Measurements from ENCODE around the gene TESK1. TPM values are rescaled to one million over a fixed set of nuclear protein-coding genes. Genes with fewer than 3 reads are reported as not detected.
"Not testable (repeated sequence)": the region's sequence is repeated elsewhere in the genome, so short reads cannot be mapped to it uniquely, and the experiment has no call there.

The TESK1 gene
- total RNA-seq, 1 donor from 2014 or later, result 30.9 TPM

DNA sequence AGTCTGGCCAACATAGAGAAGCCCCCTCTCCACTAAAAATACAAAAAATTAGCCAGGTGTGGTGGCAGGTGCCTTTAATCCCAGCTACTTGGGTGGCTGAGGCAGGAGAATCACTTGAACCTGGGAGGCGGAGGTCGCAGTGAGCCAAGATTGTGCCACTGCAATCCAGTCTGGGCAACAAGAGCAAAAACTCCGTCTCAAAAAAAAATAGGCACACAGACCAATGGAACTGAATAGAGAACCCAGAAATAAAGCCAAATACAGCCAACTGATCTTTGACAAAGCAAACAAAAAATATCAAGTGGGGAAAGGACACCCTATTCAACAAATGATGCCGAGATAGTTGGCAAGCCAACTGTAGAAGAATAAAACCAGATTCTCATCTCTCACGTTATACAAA lies 16.6 kb upstream of the TESK1 start:
- H3K79me2 ChIP-seq (ENCODE audit: insufficient read depth, low read length); H2AFZ ChIP-seq (ENCODE audit: low read depth, low read length); H3K36me3 Mint-ChIP-seq (ENCODE audit: low read depth, unreplicated experiment); DNase-seq (ENCODE audit: low read depth); H3K27ac ChIP-seq (ENCODE audit: low read depth, low read length); H3K27me3 Mint-ChIP-seq (ENCODE audit: low read depth, unreplicated experiment); H3K4me3 ChIP-seq (ENCODE audit: insufficient read depth, low read depth, low read length); H4K20me1 ChIP-seq (ENCODE audit: insufficient read depth, low read length); H3K9me3 ChIP-seq (ENCODE audit: insufficient read depth, low read depth, low read length); H3K9ac ChIP-seq (ENCODE audit: low read length); H3K36me3 ChIP-seq (ENCODE audit: insufficient read depth, low read length); H3K4me1 Mint-ChIP-seq (ENCODE audit: low read depth, unreplicated experiment); H3K4me1 ChIP-seq (ENCODE audit: insufficient read depth, low read length); H3K27ac Mint-ChIP-seq (ENCODE audit: unreplicated experiment); H3K4me2 ChIP-seq (ENCODE audit: low read length); H3K4me3 Mint-ChIP-seq (ENCODE audit: unreplicated experiment); H3K27me3 ChIP-seq (ENCODE audit: insufficient read depth, low read length); FAIRE-seq: not testable (repeated sequence)
- H3K9me3 Mint-ChIP-seq (ENCODE audit: unreplicated experiment), result peaks cover 33% of the 10 kb centered on the region

DNA sequence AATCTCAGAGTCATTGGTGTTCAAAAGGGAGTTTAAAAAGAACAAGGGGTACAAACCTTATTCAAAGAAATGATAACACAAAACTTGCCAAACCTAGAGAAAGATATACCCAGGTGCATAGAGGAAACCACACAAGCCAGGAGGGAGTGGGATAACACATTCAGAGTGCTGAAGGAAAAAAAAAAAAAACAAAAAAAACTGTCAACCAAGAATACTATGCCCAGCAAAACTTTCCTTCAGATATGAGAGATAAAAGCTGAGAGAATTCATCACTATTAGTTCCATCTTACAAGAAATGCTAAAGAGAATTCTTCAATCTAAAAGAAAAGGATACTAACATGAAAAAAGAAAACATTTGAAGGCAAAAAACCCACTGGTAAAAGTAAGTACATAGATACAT lies 11.5 kb upstream of the TESK1 start:
- Histone ChIP-seq H3K9me3 (ENCODE audit: insufficient read depth, low read depth, low read length) (peaks cover 5% of the 10 kb centered on the region), H3K4me1 (ENCODE audit: insufficient read depth, low read length) (no peaks in the 10 kb centered on the region), H3K36me3 (ENCODE audit: insufficient read depth, low read length) (no peaks in the 10 kb centered on the region), H3K79me2 (ENCODE audit: insufficient read depth, low read length) (no peaks in the 10 kb centered on the region), H3K4me3 (ENCODE audit: insufficient read depth, low read depth, low read length) (no peak overlapping the region), H4K20me1 (ENCODE audit: insufficient read depth, low read length) (no peaks in the 10 kb centered on the region), H3K4me2 (ENCODE audit: low read length) (no peak overlapping the region), H2AFZ (ENCODE audit: low read depth, low read length) (no peak overlapping the region), H3K27me3 (ENCODE audit: insufficient read depth, low read length) (no peaks in the 10 kb centered on the region), H3K27ac (ENCODE audit: low read depth, low read length) (no peak overlapping the region), H3K9ac (ENCODE audit: low read length) (no peak overlapping the region)
- DNase-seq (ENCODE audit: low read depth), result no peak
- FAIRE-seq, result no peak
- H3K4me1 Mint-ChIP-seq (ENCODE audit: low read depth, unreplicated experiment), result no peaks in the 10 kb centered on the region
- H3K9me3 Mint-ChIP-seq (ENCODE audit: unreplicated experiment), result peaks cover 30% of the 10 kb centered on the region
- H3K27ac Mint-ChIP-seq (ENCODE audit: unreplicated experiment), result no peak overlapping the region
- TF ChIP-seq EZH2 (IDR thresholded peaks at IDR 0.05; ENCODE audit: insufficient read depth, low read length), result no peak
- TF ChIP-seq, protein P1, sequence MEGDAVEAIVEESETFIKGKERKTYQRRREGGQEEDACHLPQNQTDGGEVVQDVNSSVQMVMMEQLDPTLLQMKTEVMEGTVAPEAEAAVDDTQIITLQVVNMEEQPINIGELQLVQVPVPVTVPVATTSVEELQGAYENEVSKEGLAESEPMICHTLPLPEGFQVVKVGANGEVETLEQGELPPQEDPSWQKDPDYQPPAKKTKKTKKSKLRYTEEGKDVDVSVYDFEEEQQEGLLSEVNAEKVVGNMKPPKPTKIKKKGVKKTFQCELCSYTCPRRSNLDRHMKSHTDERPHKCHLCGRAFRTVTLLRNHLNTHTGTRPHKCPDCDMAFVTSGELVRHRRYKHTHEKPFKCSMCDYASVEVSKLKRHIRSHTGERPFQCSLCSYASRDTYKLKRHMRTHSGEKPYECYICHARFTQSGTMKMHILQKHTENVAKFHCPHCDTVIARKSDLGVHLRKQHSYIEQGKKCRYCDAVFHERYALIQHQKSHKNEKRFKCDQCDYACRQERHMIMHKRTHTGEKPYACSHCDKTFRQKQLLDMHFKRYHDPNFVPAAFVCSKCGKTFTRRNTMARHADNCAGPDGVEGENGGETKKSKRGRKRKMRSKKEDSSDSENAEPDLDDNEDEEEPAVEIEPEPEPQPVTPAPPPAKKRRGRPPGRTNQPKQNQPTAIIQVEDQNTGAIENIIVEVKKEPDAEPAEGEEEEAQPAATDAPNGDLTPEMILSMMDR (IDR thresholded peaks at IDR 0.05; ENCODE audit: insufficient read depth, low read depth, low read length), result no peak
- H3K36me3 Mint-ChIP-seq (ENCODE audit: low read depth, unreplicated experiment), result peaks cover 10% of the 10 kb centered on the region
- H3K27me3 Mint-ChIP-seq (ENCODE audit: low read depth, unreplicated experiment), result no peaks in the 10 kb centered on the region
- no peak overlapping the region for H3K4me3 Mint-ChIP-seq (ENCODE audit: unreplicated experiment)

DNA sequence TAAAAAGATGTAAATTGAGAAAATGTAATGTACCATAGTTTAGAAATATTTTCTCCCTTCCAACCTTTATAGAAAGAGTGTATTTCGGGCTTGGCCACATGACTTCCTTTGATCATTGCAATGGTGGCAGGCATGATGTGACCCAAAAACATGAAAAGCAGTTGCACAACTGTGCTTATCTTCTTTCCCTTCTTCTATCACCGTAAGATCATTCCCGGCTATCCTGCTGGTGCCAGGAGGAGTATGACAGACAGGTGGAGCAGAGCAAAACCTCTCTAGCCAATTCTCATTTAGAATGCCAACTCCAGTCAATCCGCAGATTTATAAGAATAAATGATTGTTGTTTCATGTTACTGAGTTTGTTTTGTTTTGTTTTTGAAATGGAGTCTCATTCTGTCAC lies 10.6 kb upstream of the TESK1 start:
- TF ChIP-seq, protein P1 (IDR thresholded peaks at IDR 0.05; ENCODE audit: insufficient read depth, low read depth, low read length), result no peak
- TF ChIP-seq EZH2 (IDR thresholded peaks at IDR 0.05; ENCODE audit: insufficient read depth, low read length), result no peak
- no peaks in the 10 kb centered on the region for H3K27me3 ChIP-seq (ENCODE audit: insufficient read depth, low read length)
- no peak for DNase-seq (ENCODE audit: low read depth)
- no peaks in the 10 kb centered on the region for H3K4me1 ChIP-seq (ENCODE audit: insufficient read depth, low read length)
- no peak overlapping the region for H3K27ac ChIP-seq (ENCODE audit: low read depth, low read length)
- H3K4me3 ChIP-seq (ENCODE audit: insufficient read depth, low read depth, low read length), result no peak overlapping the region
- Mint-ChIP-seq H3K36me3 (ENCODE audit: low read depth, unreplicated experiment) (peaks cover 10% of the 10 kb centered on the region), H3K4me3 (ENCODE audit: unreplicated experiment) (no peak overlapping the region), H3K9me3 (ENCODE audit: unreplicated experiment) (peaks cover 28% of the 10 kb centered on the region), H3K4me1 (ENCODE audit: low read depth, unreplicated experiment) (no peaks in the 10 kb centered on the region), H3K27ac (ENCODE audit: unreplicated experiment) (no peak overlapping the region), H3K27me3 (ENCODE audit: low read depth, unreplicated experiment) (no peaks in the 10 kb centered on the region)
- H3K36me3 ChIP-seq (ENCODE audit: insufficient read depth, low read length), result no peaks in the 10 kb centered on the region
- no peak overlapping the region for H2AFZ ChIP-seq (ENCODE audit: low read depth, low read length)
- no peak overlapping the region for H3K9ac ChIP-seq (ENCODE audit: low read length)
- H3K79me2 ChIP-seq (ENCODE audit: insufficient read depth, low read length), result no peaks in the 10 kb centered on the region
- FAIRE-seq, result no peak
- peaks cover 5% of the 10 kb centered on the region for H3K9me3 ChIP-seq (ENCODE audit: insufficient read depth, low read depth, low read length)
- no peaks in the 10 kb centered on the region for H4K20me1 ChIP-seq (ENCODE audit: insufficient read depth, low read length)
- H3K4me2 ChIP-seq (ENCODE audit: low read length), result no peak overlapping the region

DNA sequence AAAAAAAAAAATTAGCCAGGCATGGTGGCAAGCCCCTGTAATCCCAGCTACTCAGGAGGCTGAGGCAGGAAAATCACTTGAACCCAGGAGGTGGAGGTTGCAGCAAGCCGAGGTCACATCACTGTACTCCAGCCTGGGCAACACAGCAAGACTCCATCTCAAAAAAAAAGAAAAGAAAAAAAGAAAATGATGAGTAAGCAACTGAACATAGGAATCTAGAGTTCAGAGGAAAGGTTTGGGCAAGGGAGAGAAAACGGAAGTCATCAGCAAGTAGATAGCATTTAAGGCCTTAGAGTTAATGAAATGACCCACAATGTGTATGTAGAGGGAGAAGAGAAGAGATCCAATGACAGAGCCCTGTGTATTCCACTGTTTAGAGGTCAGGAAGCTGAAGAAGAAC lies 8.2 kb upstream of the TESK1 start:
- H4K20me1 ChIP-seq (ENCODE audit: insufficient read depth, low read length); DNase-seq (ENCODE audit: low read depth); H3K4me1 ChIP-seq (ENCODE audit: insufficient read depth, low read length); FAIRE-seq; H3K9ac ChIP-seq (ENCODE audit: low read length); H3K79me2 ChIP-seq (ENCODE audit: insufficient read depth, low read length); H2AFZ ChIP-seq (ENCODE audit: low read depth, low read length); H3K36me3 Mint-ChIP-seq (ENCODE audit: low read depth, unreplicated experiment); H3K4me3 ChIP-seq (ENCODE audit: insufficient read depth, low read depth, low read length); H3K4me2 ChIP-seq (ENCODE audit: low read length); H3K9me3 ChIP-seq (ENCODE audit: insufficient read depth, low read depth, low read length); H3K27ac Mint-ChIP-seq (ENCODE audit: unreplicated experiment); H3K36me3 ChIP-seq (ENCODE audit: insufficient read depth, low read length); H3K4me1 Mint-ChIP-seq (ENCODE audit: low read depth, unreplicated experiment); H3K27ac ChIP-seq (ENCODE audit: low read depth, low read length); H3K27me3 ChIP-seq (ENCODE audit: insufficient read depth, low read length); H3K27me3 Mint-ChIP-seq (ENCODE audit: low read depth, unreplicated experiment): not testable (repeated sequence)
- peaks cover 25% of the 10 kb centered on the region for H3K9me3 Mint-ChIP-seq (ENCODE audit: unreplicated experiment)
- H3K4me3 Mint-ChIP-seq (ENCODE audit: unreplicated experiment), result peak overlapping the region; percentile 2
